SU-DHL-6 (cell line): ENCODE data around the gene ILF2.
A peak's percentile ranks its signal among the peaks of the same experiment; 100 is the strongest.

Experiments
- H2AFZ ChIP-seq: fragments of 200-600 bp; sonication (generic); 2 replicates; pipeline ENCODE4 v1.6.1; 2014; ENCODE audit warnings: low read depth, mild to moderate bottlenecking, moderate library complexity, mixed read lengths, antibody characterized with exemption, low read length; ENCODE audit not compliant: severe bottlenecking
- H3F3A ChIP-seq: fragments of 200-600 bp; shearing (Covaris generic); 2 replicates; pipeline ENCODE4 v1.6.0; 2016; ENCODE audit warnings: antibody characterized with exemption, mild to moderate bottlenecking; ENCODE audit not compliant: insufficient read depth
- H3K27ac ChIP-seq: fragments of 200-600 bp; sonication (generic); 2 replicates; pipeline ENCODE4 v1.5.1; 2016; ENCODE audit warnings: low read depth, mild to moderate bottlenecking, low read length, moderate library complexity, mixed read lengths
- H3K27me3 ChIP-seq: fragments of 200-600 bp; sonication (generic), shearing (Covaris generic); 2 replicates; pipeline ENCODE4 v1.6.0; 2014; ENCODE audit warnings: mild to moderate bottlenecking, low read length
- H3K36me3 ChIP-seq: fragments of 200-600 bp; sonication (generic); 2 replicates; pipeline ENCODE4 v1.6.1; 2014; ENCODE audit warnings: mild to moderate bottlenecking, low read length, mixed read lengths
- H3K4me2 ChIP-seq: fragments of 300-600, 200-600 bp; shearing (Covaris generic), sonication (generic); 2 replicates; pipeline ENCODE4 v1.6.0; 2014; ENCODE audit warnings: low read length, low read depth, mild to moderate bottlenecking; ENCODE audit not compliant: poor library complexity, severe bottlenecking
- H3K4me3 ChIP-seq: fragments of 200-600 bp; sonication (generic); 2 replicates; pipeline ENCODE4 v1.5.1; 2014; ENCODE audit warnings: antibody characterized with exemption, low read length, mild to moderate bottlenecking, mixed read lengths; ENCODE audit not compliant: insufficient read depth, poor library complexity, severe bottlenecking
- H3K79me2 ChIP-seq: fragments of 200-600 bp; sonication (generic); 2 replicates; pipeline ENCODE4 v1.6.1; 2014; ENCODE audit warnings: mild to moderate bottlenecking, low read length, moderate library complexity; ENCODE audit not compliant: insufficient read depth
- H3K9ac ChIP-seq: fragments of 200-600 bp; sonication (generic); 2 replicates; pipeline ENCODE4 v1.7.0; 2014; ENCODE audit warnings: mild to moderate bottlenecking, low read length
- H3K9me2 ChIP-seq: fragments of 200-600 bp; sonication (generic); replicated peaks from 2 replicates; pipeline ENCODE4 v1.6.1; 2014; ENCODE audit warnings: low read length; ENCODE audit not compliant: insufficient read depth
- H3K9me3 ChIP-seq: fragments of 200-600 bp; sonication (generic); 2 replicates; pipeline ENCODE4 v1.6.1; 2014; ENCODE audit warnings: low read length, mixed read lengths; ENCODE audit not compliant: insufficient read depth
- H4K20me1 ChIP-seq: fragments of 200-600 bp; sonication (generic); 2 replicates; pipeline ENCODE4 v1.6.1; 2014; ENCODE audit warnings: low read depth, mild to moderate bottlenecking, antibody characterized with exemption, low read length, moderate library complexity, mixed read lengths
- EZH2phosphoT487 ChIP-seq: fragments of 200-600 bp; sonication (generic), shearing (Covaris generic); conservative IDR thresholded peaks from 2 replicates; pipeline ENCODE4 v1.6.1; 2018; ENCODE audit warnings: mild to moderate bottlenecking, antibody characterized with exemption, low read length, moderate library complexity, mixed read lengths
- TF ChIP-seq, protein P1 (sequence below): fragments of 200-600 bp; sonication (generic); IDR thresholded peaks from one replicate; pipeline ENCODE4 v1.5.1; 2017; ENCODE audit warnings: antibody characterized with exemption, mild to moderate bottlenecking, low read length, moderate library complexity; ENCODE audit not compliant: insufficient read depth, poor library complexity, severe bottlenecking

Gene ILF2

DNA sequence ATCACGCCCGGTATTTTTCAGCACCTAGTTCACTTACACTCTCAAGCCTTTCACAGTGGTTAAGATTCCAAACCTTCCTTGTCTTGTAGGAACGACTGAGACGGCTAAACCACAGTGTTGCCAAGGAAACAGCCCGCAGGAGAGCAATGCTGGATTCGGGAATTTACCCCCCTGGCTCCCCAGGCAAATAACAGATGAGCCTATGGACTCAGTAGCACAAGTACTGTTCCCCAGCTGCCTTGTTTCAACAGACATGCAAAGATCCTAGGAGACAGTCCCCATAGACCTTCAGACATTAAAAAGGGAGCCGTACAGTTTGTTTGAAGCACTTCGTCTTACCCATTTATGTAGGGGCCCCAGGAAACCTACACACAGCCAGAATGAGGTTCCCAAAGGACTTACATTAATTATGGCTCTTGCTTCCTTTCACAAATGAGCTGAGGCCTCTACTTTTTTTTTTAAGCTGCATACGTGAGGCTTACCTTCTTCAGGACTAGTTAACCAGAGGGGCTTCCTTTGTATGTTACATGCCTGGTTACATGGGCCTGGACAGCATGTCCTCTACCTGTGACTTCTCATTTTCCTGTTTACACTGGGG is 9.6 kb downstream of the ILF2 start:
- Histone ChIP-seq H3K36me3 (peaks cover 38% of the 10 kb centered on the region), H3K4me2 (no peak overlapping the region), H3F3A (peaks cover 42% of the 10 kb centered on the region)

DNA sequence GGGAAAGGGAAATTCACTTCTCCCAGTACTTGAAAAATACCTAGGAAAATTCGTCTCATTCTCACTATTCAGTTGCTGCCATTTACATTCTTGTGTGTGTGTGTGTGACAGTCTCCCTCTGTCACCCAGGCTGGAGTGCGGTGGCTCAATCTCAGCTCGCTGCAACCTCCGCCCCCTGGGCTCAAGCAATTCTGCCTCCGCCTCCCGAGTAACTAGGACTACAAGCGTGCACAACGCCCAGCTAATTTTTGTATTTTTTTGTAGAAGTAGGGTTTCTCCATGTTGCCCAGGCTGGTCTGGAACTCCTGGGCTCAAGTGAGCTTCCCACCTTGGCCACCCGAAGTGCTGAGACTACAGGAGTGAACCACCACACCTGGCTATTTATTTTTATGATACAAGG is 11.1 kb downstream of the ILF2 start:
- Histone ChIP-seq H3K9me2 (no peaks in the 10 kb centered on the region), H2AFZ (no peak overlapping the region), H3K9me3 (no peaks in the 10 kb centered on the region), H3K27ac (no peak overlapping the region), H3K4me3 (peak overlapping the region; percentile 88), H3K36me3 (peaks cover 28% of the 10 kb centered on the region), H3K9ac (peak overlapping the region; percentile 77), H4K20me1 (no peaks in the 10 kb centered on the region), H3K79me2 (peaks cover 12% of the 10 kb centered on the region; the same call in 1 of the 2 replicates), H3K27me3 (no peaks in the 10 kb centered on the region), H3F3A (peaks cover 38% of the 10 kb centered on the region), H3K4me2 (peak overlapping the region; percentile 79)
- TF ChIP-seq EZH2phosphoT487 = no peak
- TF ChIP-seq, protein P1, sequence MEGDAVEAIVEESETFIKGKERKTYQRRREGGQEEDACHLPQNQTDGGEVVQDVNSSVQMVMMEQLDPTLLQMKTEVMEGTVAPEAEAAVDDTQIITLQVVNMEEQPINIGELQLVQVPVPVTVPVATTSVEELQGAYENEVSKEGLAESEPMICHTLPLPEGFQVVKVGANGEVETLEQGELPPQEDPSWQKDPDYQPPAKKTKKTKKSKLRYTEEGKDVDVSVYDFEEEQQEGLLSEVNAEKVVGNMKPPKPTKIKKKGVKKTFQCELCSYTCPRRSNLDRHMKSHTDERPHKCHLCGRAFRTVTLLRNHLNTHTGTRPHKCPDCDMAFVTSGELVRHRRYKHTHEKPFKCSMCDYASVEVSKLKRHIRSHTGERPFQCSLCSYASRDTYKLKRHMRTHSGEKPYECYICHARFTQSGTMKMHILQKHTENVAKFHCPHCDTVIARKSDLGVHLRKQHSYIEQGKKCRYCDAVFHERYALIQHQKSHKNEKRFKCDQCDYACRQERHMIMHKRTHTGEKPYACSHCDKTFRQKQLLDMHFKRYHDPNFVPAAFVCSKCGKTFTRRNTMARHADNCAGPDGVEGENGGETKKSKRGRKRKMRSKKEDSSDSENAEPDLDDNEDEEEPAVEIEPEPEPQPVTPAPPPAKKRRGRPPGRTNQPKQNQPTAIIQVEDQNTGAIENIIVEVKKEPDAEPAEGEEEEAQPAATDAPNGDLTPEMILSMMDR = no peak

More for the DNA sequence above, 9.6 kb downstream of the ILF2 start:
- Histone ChIP-seq H2AFZ (no peak overlapping the region), H3K9ac (no peak overlapping the region), H3K79me2 (peaks cover 12% of the 10 kb centered on the region; the same call in 1 of the 2 replicates), H3K27ac (no peak overlapping the region), H4K20me1 (no peaks in the 10 kb centered on the region), H3K9me3 (no peaks in the 10 kb centered on the region), H3K9me2 (no peaks in the 10 kb centered on the region), H3K27me3 (no peaks in the 10 kb centered on the region), H3K4me3 (no peak overlapping the region)
- no peak for TF ChIP-seq EZH2phosphoT487

DNA sequence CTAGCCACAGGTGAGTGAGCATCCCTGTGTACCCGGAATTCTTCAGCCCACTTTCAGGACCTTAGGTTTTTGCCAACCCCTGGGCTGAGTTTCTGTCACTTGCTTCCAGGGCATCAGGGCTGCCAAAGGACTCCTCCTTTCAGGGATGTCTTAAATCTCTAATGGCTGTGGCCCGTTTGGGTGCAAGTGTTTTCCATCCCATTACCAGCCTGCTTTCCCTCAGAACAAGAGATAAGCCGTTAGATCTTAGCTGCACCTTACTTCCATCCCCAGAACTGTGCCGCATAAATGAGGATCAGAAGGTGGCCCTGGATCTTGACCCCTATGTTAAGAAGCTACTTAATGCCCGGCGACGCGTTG is 11.6 kb downstream of the ILF2 start:
- Histone ChIP-seq H4K20me1 (no peaks in the 10 kb centered on the region), H3K27ac (peak overlapping the region; percentile 71), H3K9me2 (no peaks in the 10 kb centered on the region), H3K36me3 (peaks cover 28% of the 10 kb centered on the region), H3F3A (peaks cover 36% of the 10 kb centered on the region), H3K79me2 (peaks cover 12% of the 10 kb centered on the region; the same call in 1 of the 2 replicates), H3K9me3 (no peaks in the 10 kb centered on the region), H3K4me2 (peak overlapping the region; percentile 79), H3K27me3 (no peaks in the 10 kb centered on the region), H2AFZ (peak overlapping the region; percentile 96), H3K9ac (peak overlapping the region; percentile 77), H3K4me3 (peak overlapping the region; percentile 88)
- TF ChIP-seq, protein P1 = no peak
- no peak for TF ChIP-seq EZH2phosphoT487

DNA sequence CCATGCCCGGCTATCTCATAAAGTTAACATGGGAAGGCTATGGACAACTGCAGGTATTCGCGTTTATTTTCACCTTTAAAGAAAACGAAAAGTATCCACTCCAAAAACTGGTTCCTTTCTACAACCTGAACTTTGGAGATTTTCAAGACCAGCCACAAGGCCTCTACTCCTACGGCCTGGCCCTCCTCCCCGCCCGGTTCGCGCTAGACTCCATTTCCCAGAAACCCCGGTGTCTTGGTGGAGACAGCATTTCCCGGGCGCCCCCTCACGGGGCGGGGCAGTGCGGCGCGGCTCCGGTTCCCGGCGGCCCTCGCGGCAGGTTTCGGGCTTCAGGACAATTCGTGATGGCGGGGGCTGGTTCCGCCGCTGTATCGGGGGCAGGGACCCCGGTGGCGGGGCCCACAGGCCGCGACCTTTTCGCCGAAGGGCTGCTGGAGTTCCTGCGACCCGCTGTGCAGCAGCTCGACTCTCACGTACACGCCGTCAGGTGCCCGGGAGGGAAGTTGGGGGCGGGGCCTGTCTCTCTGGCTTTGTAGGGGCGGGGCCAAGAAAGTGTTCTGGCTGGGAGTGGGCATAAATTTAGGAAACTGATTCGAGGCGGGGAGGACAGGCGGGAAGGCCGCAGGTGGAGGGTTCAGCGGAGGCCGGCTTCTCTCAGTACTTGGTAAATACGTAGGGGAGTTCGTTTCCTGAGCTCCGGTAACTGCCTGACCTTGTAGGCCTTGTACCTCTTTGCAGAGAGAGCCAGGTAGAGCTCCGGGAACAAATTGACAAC is 12.2 kb downstream of the ILF2 start, which contains the start of gene SNAPIN:
SNAPIN (plus strand) TSS at position 304 of the 775 bp plus-strand sequence; CDS start at position 345, 41 bp downstream.
- H3K4me3 ChIP-seq = peak within 1 kb of the TSS; percentile 88
- H3K79me2 ChIP-seq = peaks cover 12% of the 10 kb centered on the region; the same call in 1 of the 2 replicates
- no peaks in the 10 kb centered on the region for H3K27me3 ChIP-seq
- peak within 1 kb of the TSS; percentile 71 for H3K27ac ChIP-seq
- H3K4me2 ChIP-seq = peak within 1 kb of the TSS; percentile 79
- peak within 1 kb of the TSS; percentile 96 for H2AFZ ChIP-seq
- peaks cover 31% of the 10 kb centered on the region for H3F3A ChIP-seq
- no peaks in the 10 kb centered on the region for H3K9me3 ChIP-seq
- H4K20me1 ChIP-seq = no peaks in the 10 kb centered on the region
- H3K9ac ChIP-seq = peak within 1 kb of the TSS; percentile 77
- H3K9me2 ChIP-seq = no peaks in the 10 kb centered on the region
- peaks cover 23% of the 10 kb centered on the region for H3K36me3 ChIP-seq
- TF ChIP-seq EZH2phosphoT487 = no peak
